Astrocyte (in vitro differentiated cells and primary cell): ENCODE data around the gene FBXW7. TPM values are rescaled to one million over a fixed set of nuclear protein-coding genes. Genes with fewer than 3 reads are reported as not detected.
A peak's percentile ranks its signal among the peaks of the same experiment; 100 is the strongest.

Experiments used
- DNase-seq: peaks from one replicate; pipeline ENCODE4 v3.0.0-alpha.2; 2010; ENCODE audit warnings: low read depth
- FAIRE-seq: peaks from 2 replicates; lab custom pipeline; 2011; peaks lifted over from hg19 to GRCh38; lab: Jason Lieb, UNC
- H2AFZ ChIP-seq: 2 replicates; pipeline ENCODE4 v1.6.0; 2012; ENCODE audit warnings: low read depth, low read length, inconsistent platforms
- H3K27ac ChIP-seq: 2 replicates; pipeline ENCODE4 v1.5.1; 2011; ENCODE audit warnings: low read depth, low read length, inconsistent platforms
- H3K27me3 ChIP-seq: 2 replicates; pipeline ENCODE4 v1.6.0; 2011; ENCODE audit warnings: low read length, inconsistent platforms; ENCODE audit not compliant: insufficient read depth
- H3K36me3 ChIP-seq: 2 replicates; pipeline ENCODE4 v1.5.1; 2011; ENCODE audit warnings: low read length, inconsistent platforms; ENCODE audit not compliant: insufficient read depth
- H3K4me1 ChIP-seq: 2 replicates; pipeline ENCODE4 v1.5.1; 2011; ENCODE audit warnings: low read length, inconsistent platforms; ENCODE audit not compliant: insufficient read depth
- H3K4me2 ChIP-seq: 2 replicates; pipeline ENCODE4 v1.6.0; 2012; ENCODE audit warnings: low read length, inconsistent platforms
- H3K4me3 ChIP-seq: 2 replicates; pipeline ENCODE4 v1.5.1; 2011; ENCODE audit warnings: low read depth, mild to moderate bottlenecking, low read length, inconsistent platforms; ENCODE audit not compliant: insufficient read depth
- H3K79me2 ChIP-seq: 2 replicates; pipeline ENCODE4 v1.6.0; 2012; ENCODE audit warnings: mild to moderate bottlenecking, low read length, inconsistent platforms; ENCODE audit not compliant: insufficient read depth
- H3K9ac ChIP-seq: 2 replicates; pipeline ENCODE4 v1.6.0; 2012; ENCODE audit warnings: mild to moderate bottlenecking, low read length, inconsistent platforms
- H3K9me3 ChIP-seq: 2 replicates; pipeline ENCODE4 v1.5.1; 2012; ENCODE audit warnings: low read depth, mild to moderate bottlenecking, low read length, inconsistent platforms; ENCODE audit not compliant: insufficient read depth
- H4K20me1 ChIP-seq: 2 replicates; pipeline ENCODE4 v1.6.0; 2012; ENCODE audit warnings: low read length, inconsistent platforms; ENCODE audit not compliant: insufficient read depth
- H3K27ac Mint-ChIP-seq: one replicate; pipeline ENCODE4 v1.8.0; 2021; ENCODE audit warnings: mild to moderate bottlenecking, mixed read lengths; ENCODE audit not compliant: unreplicated experiment
- H3K27me3 Mint-ChIP-seq: one replicate; pipeline ENCODE4 v1.8.0; 2021; ENCODE audit warnings: low read depth, mixed read lengths; ENCODE audit not compliant: unreplicated experiment
- H3K36me3 Mint-ChIP-seq: one replicate; pipeline ENCODE4 v1.8.0; 2021; ENCODE audit warnings: low read depth, mixed read lengths; ENCODE audit not compliant: unreplicated experiment
- H3K4me1 Mint-ChIP-seq: one replicate; pipeline ENCODE4 v1.8.0; 2021; ENCODE audit warnings: low read depth, mixed read lengths; ENCODE audit not compliant: unreplicated experiment
- H3K4me3 Mint-ChIP-seq: one replicate; pipeline ENCODE4 v1.8.0; 2021; ENCODE audit warnings: mild to moderate bottlenecking, moderate library complexity, mixed read lengths; ENCODE audit not compliant: unreplicated experiment
- H3K9me3 Mint-ChIP-seq: one replicate; pipeline ENCODE4 v1.8.0; 2021; ENCODE audit warnings: mild to moderate bottlenecking, mixed read lengths; ENCODE audit not compliant: unreplicated experiment
- EZH2 ChIP-seq: IDR thresholded peaks from 2 replicates; pipeline ENCODE4 v1.6.1; 2012; ENCODE audit warnings: mild to moderate bottlenecking, low read length, inconsistent platforms; ENCODE audit not compliant: insufficient read depth
- total RNA-seq: library from RNA; stranded (reverse); gene quantifications from 2 replicates; pipeline ENCODE4 v1.2.1, GENCODE V29; 2021
- TF ChIP-seq, protein P1 (sequence below): IDR thresholded peaks from 2 replicates; pipeline ENCODE4 v1.5.1; 2011; ENCODE audit warnings: low read depth, mild to moderate bottlenecking, inconsistent platforms, low read length, moderate library complexity; ENCODE audit not compliant: insufficient read depth

The FBXW7 gene
- total RNA-seq, 1 donor from 2014 or later: 34.7 TPM

DNA sequence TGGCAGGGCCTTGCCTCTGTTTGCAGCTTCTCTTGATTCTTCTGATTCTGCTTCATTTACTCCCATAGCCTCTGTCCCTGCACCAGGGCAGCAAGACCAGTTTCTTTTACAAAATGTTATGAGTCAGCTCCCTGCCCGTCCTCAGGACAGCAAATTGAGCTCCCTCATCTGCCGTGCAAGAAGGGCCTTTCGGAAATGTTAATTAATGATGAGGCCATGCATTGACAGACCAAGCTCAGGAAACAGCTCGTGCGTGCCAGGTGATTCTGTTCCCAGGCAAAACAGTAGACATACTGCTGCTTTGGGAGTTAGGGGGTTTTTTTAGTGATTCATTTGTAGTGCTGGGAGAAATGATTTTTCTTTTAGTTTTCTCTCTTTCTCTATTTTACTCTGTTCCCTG, 231.7 kb downstream of the FBXW7 start:
- H3K4me3 Mint-ChIP-seq: no peak overlapping the region
- Histone ChIP-seq H3K36me3 (no peaks in the 10 kb centered on the region), H3K79me2 (no peaks in the 10 kb centered on the region), H3K4me3 (no peak overlapping the region), H3K9me3 (no peaks in the 10 kb centered on the region), H3K27me3 (peaks cover 28% of the 10 kb centered on the region), H3K9ac (no peak overlapping the region), H3K27ac (no peak overlapping the region), H3K4me1 (no peaks in the 10 kb centered on the region), H4K20me1 (no peaks in the 10 kb centered on the region), H2AFZ (no peak overlapping the region), H3K4me2 (no peak overlapping the region)
- peak overlapping the region; percentile 11 for H3K27ac Mint-ChIP-seq
- H3K27me3 Mint-ChIP-seq: peaks cover 17% of the 10 kb centered on the region
- H3K9me3 Mint-ChIP-seq: no peaks in the 10 kb centered on the region
- DNase-seq (peak; percentile 31), FAIRE-seq (no peak)
- H3K36me3 Mint-ChIP-seq: no peaks in the 10 kb centered on the region
- no peak for TF ChIP-seq EZH2
- TF ChIP-seq, protein P1, sequence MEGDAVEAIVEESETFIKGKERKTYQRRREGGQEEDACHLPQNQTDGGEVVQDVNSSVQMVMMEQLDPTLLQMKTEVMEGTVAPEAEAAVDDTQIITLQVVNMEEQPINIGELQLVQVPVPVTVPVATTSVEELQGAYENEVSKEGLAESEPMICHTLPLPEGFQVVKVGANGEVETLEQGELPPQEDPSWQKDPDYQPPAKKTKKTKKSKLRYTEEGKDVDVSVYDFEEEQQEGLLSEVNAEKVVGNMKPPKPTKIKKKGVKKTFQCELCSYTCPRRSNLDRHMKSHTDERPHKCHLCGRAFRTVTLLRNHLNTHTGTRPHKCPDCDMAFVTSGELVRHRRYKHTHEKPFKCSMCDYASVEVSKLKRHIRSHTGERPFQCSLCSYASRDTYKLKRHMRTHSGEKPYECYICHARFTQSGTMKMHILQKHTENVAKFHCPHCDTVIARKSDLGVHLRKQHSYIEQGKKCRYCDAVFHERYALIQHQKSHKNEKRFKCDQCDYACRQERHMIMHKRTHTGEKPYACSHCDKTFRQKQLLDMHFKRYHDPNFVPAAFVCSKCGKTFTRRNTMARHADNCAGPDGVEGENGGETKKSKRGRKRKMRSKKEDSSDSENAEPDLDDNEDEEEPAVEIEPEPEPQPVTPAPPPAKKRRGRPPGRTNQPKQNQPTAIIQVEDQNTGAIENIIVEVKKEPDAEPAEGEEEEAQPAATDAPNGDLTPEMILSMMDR: no peak
- H3K4me1 Mint-ChIP-seq: peaks cover 10% of the 10 kb centered on the region

DNA sequence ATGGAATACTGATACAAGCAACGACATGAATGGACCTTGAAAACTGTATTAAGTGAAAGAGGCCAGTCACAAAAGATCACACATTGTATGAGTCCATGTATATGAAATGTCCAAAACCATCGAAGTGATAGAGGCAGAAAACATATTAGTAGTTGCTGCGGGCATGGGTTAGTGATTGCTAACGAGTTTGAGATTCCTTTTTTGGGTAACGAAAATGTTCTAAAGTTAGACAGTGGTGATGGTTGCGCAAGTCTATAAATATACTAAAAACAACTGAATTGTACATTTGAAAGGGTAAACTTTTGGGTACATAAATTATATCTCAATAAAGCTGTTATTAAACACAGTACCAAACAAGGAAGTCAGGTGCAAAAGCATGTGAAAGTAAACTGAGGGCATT, 234.5 kb downstream of the FBXW7 start:
- Histone ChIP-seq H3K4me1 (no peaks in the 10 kb centered on the region), H3K9me3 (no peaks in the 10 kb centered on the region), H3K36me3 (no peaks in the 10 kb centered on the region), H3K9ac (no peak overlapping the region), H4K20me1 (no peaks in the 10 kb centered on the region), H3K4me3 (no peak overlapping the region), H3K4me2 (no peak overlapping the region), H3K79me2 (no peaks in the 10 kb centered on the region), H2AFZ (no peak overlapping the region), H3K27me3 (peaks cover 11% of the 10 kb centered on the region), H3K27ac (no peak overlapping the region)
- H3K27me3 Mint-ChIP-seq: peaks cover 13% of the 10 kb centered on the region
- H3K9me3 Mint-ChIP-seq: no peaks in the 10 kb centered on the region
- no peaks in the 10 kb centered on the region for H3K36me3 Mint-ChIP-seq
- DNase-seq (no peak), FAIRE-seq (no peak)
- H3K4me1 Mint-ChIP-seq: peaks cover 7% of the 10 kb centered on the region
- H3K27ac Mint-ChIP-seq: no peak overlapping the region
- no peak overlapping the region for H3K4me3 Mint-ChIP-seq
- TF ChIP-seq EZH2: no peak

DNA sequence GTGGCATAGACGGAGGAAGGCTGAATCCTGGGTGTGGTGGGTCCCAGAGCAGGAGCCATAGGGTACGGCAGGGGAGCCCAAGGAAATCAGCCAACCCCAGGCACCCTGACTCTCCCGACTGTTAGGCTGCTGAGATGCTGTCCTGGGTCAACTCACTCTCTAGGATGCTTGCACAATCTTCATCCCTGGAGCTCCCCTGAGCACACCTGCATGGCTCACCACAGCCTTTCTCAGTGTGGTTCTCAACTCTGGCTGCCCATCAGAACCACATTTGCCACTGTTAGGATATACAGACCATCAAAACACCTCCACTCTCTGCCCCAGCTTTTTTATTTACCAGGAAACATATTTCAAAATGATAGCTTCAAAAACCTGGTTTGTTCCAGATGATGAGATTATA, 236.3 kb downstream of the FBXW7 start:
- H3K9me3 Mint-ChIP-seq: no peaks in the 10 kb centered on the region
- no peak overlapping the region for H3K4me3 ChIP-seq
- H3K4me1 ChIP-seq: no peaks in the 10 kb centered on the region
- H3K4me2 ChIP-seq: no peak overlapping the region
- no peaks in the 10 kb centered on the region for H3K36me3 ChIP-seq
- peaks cover 5% of the 10 kb centered on the region for H3K4me1 Mint-ChIP-seq
- no peaks in the 10 kb centered on the region for H3K79me2 ChIP-seq
- peaks cover 16% of the 10 kb centered on the region for H3K27me3 Mint-ChIP-seq
- no peak for FAIRE-seq
- H3K9me3 ChIP-seq: no peaks in the 10 kb centered on the region
- no peak overlapping the region for H3K9ac ChIP-seq
- H4K20me1 ChIP-seq: no peaks in the 10 kb centered on the region
- H3K27me3 ChIP-seq: peaks cover 11% of the 10 kb centered on the region
- DNase-seq: no peak
- H3K27ac ChIP-seq: no peak overlapping the region
- no peaks in the 10 kb centered on the region for H3K36me3 Mint-ChIP-seq
- H2AFZ ChIP-seq: no peak overlapping the region
- H3K4me3 Mint-ChIP-seq: no peak overlapping the region
- H3K27ac Mint-ChIP-seq: no peak overlapping the region
- TF ChIP-seq, protein P1: no peak
- TF ChIP-seq EZH2: no peak
